HG03571 (cell line): ENCODE measurements around the gene IGF1.

Experiments used
- ATAC-seq: cut with Tn5 transposase; IDR thresholded peaks from one replicate; pipeline ENCODE4 v1.9.1; 2021; ENCODE audit not compliant: unreplicated experiment

The IGF1 gene

DNA sequence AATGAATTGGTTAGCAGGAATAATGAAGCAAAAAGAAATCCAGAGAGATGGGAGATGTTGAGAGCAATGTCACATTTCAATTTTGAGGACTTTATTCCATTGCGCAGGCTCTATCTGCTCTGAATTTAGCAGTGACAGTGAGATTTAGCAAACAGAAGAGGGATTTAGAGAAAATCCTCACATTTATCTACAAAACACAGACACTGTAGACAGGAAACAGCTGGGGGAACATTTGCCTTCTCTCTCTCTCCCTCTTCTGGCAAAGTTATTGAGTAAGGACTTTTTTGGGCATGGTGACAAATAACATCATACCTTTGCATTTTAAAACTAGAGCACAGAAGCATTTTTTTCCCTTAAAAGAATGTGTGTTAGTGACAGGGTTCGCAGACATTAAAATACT lies at the start of gene IGF1:
IGF1 (minus strand) TSS at position 158 of the 400 bp plus-strand sequence. CDS start 182 bp downstream, outside the sequence.
- no peak for ATAC-seq

DNA sequence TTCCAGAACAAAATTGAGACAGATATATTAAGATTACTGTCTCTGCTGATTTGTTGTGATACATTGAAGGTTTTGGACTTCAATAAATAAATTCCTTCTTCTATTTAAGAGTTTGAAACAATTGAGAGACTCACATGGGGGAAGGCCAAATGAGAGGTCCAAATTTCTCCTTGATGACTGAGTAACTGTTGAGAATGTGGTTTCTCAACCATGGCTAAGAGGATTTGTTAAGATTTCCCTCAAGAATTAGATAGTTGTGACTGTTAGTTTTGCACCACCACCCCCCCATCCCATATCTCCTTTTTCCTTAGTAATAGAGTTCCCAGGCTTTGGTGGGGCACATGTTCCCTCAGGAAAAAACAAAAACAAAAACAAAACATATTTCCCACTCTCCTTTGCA lies 47.7 kb upstream of the IGF1 start:
- ATAC-seq = no peak

- no peak for ATAC-seq
Measured at GRCh38 chr12:102527171-102527720, 46.9 kb upstream of the IGF1 start.

- ATAC-seq = no peak
Measured at GRCh38 chr12:102526656-102527055, 46.3 kb upstream of the IGF1 start.

GRCh38 chr12:102522768-102523167 lies 42.4 kb upstream of the IGF1 start:
- no peak for ATAC-seq

GRCh38 chr12:102521662-102522277 lies 41.4 kb upstream of the IGF1 start:
- no peak for ATAC-seq

DNA sequence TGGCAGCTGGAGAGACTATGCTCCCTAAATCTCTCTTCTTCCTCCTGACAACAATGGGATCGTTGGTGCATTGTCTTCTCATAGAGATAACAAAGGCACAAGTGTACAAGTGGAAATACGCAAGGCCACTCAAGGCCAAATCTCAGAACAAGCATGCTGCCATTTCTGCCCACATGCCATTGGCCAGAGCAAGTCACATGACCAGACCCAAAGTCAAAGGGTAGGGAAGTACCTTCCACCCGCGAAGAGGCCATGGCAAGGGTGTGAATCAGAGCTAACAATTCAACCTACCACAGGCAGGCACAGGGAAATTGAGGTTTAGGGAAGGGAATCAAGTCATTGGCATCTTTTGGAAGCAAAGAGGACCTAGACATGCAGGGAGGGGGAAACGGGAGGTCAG lies 38.5 kb upstream of the IGF1 start:
- ATAC-seq = no peak

DNA sequence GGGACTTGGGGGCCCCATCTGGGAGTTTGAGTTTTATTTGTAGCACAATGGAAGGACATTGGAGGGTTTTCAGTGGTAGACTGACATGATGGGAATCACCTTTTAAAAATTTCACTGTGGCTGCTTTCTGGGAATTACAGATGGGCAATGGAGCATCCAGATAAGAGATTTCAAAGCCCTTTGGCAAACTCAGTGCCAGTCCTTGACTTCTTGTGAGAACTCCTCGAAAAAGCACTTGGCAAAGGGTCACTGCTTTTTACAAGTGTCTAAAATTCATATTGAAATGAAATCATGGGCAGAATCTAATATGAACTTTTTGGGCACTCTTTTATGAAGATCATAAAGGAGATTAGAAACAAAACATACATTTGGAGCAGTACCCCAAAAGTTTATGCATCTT lies 34.3 kb upstream of the IGF1 start:
- no peak for ATAC-seq

GRCh38 chr12:102513739-102514138 lies 33.4 kb upstream of the IGF1 start:
- ATAC-seq = no peak

DNA sequence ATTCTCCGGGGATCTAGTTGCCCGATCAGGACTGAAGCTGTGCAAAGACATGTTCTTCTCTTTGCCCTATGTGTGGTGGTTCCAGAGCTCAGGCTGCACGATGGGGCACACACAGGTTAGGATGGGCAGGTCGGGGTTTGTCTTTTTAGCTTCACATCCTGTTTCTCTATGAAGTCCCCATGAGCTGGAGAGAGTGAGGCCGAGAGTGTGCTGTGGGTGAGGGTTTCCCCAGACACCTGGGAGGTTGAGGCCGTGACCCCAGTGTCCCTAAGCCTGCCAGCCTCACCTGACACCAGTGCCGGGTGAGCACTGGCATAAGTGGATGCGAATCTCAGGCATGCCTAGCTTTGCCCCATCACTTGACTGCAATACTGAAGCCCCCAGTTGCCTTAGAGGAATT lies 32.9 kb upstream of the IGF1 start:
- ATAC-seq = peak; percentile 67

- peak; percentile 19 for ATAC-seq
Measured at GRCh38 chr12:102512523-102512922, 32.2 kb upstream of the IGF1 start.

DNA sequence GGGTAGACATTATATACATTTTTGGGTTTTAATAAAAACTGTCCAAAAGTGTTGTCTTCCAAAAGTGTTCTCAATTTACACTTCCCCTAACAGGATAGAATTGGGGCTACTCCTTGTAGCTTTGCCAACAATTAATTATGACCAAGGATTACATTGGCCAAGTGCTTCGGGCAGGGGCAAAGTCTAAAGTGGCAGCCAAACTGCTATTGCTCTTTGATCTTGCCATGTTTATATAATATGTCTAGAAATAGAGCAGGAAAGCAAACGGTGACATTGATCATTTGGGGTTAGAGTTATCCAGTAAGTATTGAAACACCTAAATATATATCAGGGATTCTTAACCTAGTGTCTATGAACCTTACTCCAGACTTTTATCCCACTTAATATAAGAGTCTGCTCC lies 31.2 kb upstream of the IGF1 start:
- no peak for ATAC-seq

- no peak for ATAC-seq
Measured at GRCh38 chr12:102510463-102510862, 30.1 kb upstream of the IGF1 start.

GRCh38 chr12:102510031-102510430 lies 29.7 kb upstream of the IGF1 start:
- ATAC-seq = no peak

DNA sequence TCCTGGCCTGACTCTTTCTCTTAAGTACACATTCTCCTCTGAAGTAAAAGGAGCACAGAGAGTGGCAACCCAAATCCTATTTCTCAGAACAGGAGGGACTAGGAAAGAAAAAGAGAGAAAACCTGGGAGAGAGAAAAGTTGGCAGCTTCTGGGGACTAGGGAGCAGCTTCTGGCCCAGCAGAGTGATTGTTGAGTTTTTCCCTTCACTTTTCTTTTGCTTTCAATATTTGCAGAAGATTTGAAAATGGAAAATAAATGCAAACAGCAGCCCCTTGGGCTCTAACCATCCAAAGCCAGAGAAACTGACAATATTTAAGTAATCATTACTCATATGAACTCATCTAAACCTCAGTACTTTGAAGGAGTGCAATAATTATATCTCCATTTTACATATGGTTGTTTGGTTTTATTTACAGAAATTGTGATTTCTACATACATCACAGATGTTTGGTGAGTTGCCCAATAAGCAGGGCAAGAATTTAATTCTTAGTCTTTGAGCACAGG lies 28.8 kb upstream of the IGF1 start:
- no peak for ATAC-seq

DNA sequence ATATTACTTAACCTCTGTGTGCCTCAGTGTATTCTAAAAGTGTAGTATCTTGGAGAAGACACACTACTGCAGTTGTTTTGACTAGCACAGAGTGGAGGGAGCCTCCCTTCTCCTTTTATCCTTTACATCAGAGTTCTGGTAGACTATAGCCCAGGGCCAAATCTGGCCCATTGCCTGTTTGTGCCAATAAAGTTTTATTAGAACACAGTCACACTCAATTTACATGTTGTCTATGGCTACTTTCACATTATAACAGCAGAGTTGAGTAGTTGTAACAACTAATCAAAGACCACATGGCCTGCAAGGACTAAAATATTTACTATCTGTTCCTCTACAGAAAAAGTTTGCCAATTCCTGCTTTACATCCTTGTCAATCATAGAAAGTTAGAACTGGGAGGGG lies 27.7 kb upstream of the IGF1 start:
- no peak for ATAC-seq

DNA sequence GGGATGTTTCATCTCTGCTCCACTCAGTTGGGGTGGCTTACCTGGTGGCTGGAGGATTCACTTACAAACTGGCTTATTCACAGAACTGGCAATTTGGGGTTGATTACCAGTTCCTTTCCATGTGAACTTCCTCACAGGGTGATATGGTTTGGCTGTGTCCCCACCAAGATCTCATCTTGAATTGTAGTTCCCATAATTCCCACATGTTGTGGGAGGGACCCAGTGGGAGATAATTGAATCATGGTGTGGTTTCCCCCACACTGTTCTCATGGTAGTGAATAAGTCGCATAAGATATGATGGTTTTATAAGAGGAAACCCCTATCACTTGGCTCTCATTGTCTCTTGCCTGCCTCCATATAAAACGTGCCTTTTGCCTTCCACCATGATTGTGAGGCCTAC lies 26.9 kb upstream of the IGF1 start:
- ATAC-seq = no peak

GRCh38 chr12:102504871-102505270 lies 24.5 kb upstream of the IGF1 start:
- ATAC-seq = no peak

DNA sequence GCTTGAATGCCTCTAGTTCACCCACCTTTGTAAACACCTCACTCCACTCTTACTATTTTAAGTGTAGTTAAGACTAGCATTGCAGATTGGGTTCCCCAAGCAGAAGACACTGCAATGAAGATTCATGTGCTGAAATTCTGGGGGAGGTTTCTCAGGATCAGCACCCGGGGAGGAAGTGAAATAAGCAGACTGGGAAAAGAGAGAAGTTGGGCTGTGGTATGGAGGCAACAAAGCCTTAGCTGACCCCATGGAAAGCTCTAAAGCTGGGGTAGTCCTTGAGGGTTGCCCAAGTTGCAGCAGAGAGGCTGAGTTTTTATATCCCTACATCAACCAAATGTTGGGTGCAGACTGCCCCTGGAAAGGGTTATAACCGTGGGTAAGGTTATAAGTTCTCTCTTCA lies 23.9 kb upstream of the IGF1 start:
- ATAC-seq = no peak

GRCh38 chr12:102503831-102504230 lies 23.5 kb upstream of the IGF1 start:
- ATAC-seq = no peak

DNA sequence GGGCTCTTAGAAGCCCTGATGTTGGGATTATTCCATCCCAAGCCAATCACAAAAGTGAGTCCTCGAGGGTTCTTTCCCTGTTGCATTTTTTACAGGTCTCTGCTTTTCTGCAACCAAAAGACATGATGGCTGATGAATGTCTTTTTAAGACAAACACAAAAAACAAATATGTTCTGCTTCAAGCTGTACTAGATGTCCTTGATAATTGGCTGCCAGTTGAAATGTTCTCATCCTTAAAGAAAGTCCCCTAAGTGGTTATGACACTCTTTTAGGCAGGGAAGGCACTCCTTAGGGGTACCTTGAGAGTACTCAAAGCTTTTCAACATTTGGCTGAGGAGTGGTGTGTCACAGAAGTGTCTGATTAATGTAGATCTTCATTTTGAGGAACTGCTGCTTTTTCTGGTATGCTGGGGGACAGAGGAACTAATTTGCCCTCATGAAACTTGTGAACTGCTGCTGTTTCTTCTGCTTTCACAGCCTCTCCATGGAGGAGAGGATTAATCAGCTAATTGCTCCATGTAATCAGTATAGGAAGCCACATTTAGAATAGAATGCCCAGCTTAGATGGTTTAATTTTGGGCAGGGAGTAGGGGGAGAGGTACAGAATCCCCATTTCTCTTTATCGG lies 22.8 kb upstream of the IGF1 start:
- peak; percentile 80 for ATAC-seq

DNA sequence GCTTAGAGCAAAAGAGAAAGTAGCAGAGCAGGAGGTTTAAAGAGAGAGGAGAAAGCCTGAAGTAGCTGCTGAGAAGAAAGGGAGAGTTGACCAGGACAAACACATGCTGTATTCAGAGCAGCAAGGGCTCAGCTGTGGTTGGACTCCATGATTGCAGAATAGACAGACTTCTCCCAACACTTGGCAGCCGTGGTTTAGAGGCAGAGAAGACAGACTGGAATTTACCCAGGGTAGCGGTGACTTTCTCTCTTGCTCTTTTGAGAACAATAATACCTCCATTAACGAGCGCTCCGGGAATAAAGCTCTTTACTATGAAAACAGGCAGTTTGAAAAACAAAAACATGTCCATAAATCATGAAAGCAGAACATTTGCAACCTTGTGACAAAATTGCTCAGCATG lies 21.4 kb upstream of the IGF1 start:
- no peak for ATAC-seq

- no peak for ATAC-seq
Measured at GRCh38 chr12:102498471-102498870, 18.1 kb upstream of the IGF1 start.
